ENCODE measurements around the gene SH2B2.
A peak's percentile ranks its signal among the peaks of the same experiment; 100 is the strongest.

Gene SH2B2

DNA sequence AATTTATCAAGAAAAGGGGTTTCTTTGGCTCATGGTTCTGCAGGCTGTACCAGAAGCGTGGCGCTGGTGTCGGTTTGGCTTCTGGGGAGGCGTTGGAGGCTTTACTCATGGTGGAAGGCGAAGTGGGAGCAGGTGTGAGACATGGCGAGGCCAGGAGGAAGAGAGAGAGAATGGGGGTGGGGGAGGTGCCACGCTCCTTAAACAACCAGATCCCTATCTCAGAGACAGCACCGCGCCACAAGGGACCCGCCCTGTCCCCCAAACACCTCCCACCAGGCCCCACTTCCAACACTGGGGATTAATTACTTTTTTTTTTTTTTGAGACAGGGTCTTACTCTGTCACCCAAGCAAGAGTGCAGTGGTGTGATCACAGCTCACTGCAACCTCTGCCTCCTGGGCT, 18.0 kb upstream of the SH2B2 start:
- no peak for DNase-seq

DNA sequence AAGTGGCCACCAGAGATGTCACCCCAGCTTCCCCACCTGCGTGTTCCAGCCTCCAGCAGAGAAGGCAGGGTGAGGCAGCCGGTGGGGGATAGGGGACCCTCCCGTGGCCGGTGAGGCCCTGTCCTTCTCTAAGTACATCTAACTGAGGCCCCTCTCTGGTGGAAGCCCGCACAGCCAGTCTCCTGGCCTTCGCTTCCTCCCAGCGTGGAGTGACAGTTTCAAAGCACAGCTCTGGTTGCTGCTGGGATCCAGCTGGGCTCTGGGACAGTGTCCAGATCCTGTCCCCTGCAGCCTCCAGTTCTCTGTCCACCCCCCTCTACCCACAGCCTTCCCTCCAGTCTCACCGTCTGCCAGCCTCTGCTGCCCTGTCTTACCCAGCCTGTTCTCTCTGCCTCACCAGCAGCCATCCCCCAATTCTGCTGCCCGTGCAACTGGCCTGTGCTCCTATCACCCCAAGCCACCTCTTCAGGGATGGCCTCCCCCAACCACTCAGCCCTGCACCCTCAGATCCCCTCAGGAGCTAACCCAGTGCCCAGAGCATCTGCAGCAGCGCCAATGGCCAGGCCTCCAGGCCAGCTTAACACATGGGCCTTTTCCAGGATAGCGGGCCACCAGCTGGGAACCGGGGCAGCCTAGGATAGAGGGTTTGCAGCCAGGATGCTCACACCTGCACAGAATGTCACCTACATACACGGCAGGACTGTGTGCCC, 16.3 kb upstream of the SH2B2 start:
- no peak for DNase-seq

DNA sequence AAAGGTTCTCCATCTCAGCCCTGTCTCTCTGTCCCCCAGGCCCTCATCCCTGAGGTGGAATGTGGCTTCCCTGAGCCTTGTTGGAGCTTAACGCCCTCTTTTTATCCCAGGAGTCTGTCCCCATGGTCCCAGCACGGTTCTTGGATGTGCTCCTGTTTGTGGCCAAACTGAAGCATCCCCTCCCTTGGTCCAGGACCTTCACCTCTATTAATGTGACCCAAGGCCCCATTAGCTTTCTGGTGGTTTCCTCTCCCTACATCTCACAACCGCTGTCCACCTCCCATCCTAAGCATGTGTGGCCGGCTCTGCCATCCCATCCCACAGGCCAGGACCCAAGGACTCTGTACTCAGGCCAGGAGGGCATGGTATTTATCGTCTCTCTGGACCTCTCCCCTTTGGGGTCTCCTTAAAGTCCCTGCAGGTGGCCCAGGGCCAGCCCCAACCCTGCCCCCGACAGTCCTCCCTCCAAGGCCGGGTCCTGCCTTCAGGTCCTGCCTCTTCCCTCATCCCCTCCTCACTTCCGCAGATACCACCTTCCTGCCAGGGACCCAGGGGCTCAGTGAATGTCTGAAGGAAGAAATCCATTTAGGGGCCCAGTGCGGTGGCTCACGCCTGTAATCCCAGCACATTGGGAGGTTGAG, 15.4 kb upstream of the SH2B2 start:
- no peak for DNase-seq

DNA sequence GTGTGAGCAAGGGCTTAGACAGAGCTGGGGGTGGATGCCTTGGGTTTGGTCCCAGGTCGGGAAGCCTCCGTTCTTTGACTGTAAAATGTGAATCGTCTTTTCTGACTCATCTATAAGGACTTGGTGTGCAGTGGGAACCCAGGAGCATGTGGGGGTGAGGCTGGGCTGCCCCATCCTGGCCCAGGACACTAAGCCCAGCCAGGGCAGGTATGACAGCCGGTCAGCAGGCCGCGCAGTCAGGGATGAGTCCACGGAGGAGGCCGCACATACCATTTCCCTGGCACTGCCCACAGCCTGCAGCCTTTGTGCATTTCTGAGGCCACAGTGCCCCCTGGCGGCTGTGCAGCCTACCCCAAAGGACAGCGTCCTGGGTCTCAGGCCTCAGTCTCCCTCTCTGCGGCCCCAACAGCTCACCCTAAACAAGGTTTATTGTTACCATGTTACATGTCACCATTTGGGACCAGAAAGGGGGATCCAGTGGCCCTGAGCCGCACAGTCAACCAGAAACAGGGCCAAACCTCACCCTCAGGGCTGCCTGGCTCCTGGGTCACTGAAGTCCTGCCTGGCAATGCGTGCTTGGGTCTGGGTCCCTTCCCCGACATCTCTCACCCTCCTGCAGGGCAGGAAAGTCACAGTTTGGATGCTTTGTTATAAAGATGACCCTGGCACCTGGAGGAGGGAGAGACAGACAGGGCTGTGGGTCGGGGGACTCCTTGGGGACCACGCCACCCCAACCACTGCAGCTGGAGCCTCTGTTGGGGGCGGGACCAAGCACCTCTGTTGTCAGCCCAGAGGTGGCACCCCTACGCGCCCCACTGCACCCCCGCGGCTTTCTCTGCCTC, 14.4 kb upstream of the SH2B2 start:
- DNase-seq, result peak in 1 of 2 experiments; percentile 7

DNA sequence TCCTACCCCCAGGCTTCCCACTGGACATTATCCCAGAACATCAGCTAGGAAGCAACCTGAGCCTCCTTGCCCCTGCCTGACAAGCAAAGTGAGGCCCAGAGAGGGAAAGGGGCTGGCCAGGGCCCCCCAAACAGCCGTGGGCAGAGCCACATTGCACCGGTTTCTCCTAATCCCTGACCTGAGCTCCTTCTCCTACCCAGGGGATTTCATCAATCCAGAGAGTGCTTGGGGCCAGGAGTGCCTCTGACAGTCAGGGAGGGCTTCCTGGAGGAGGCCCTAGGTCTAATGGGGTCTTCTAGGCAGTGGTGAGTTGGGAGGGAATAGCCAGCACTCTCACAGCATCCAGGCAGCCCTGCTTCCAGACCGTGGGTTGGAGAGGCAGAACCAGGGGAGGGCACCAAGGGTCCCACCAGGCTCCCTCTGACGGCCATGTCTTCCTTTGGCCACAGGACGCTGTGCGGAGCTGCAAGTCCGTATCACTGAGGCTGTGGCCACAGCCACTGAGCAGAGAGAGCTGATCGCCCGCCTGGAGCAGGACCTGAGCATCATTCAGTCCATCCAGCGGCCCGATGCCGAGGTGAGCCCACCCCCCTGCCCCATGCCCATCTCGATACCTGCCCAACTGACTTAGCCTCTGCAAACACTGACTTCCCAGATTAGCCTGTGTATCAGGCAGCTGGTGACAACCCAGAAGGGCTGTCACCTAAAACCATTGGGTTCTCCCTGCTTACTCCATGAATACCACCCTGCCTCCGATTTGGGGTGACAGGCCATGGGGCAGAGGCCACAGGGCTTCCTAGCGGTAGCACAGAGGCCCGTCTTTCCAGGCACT, 13.5 kb upstream of the SH2B2 start:
- DNase-seq, result no peak

DNA sequence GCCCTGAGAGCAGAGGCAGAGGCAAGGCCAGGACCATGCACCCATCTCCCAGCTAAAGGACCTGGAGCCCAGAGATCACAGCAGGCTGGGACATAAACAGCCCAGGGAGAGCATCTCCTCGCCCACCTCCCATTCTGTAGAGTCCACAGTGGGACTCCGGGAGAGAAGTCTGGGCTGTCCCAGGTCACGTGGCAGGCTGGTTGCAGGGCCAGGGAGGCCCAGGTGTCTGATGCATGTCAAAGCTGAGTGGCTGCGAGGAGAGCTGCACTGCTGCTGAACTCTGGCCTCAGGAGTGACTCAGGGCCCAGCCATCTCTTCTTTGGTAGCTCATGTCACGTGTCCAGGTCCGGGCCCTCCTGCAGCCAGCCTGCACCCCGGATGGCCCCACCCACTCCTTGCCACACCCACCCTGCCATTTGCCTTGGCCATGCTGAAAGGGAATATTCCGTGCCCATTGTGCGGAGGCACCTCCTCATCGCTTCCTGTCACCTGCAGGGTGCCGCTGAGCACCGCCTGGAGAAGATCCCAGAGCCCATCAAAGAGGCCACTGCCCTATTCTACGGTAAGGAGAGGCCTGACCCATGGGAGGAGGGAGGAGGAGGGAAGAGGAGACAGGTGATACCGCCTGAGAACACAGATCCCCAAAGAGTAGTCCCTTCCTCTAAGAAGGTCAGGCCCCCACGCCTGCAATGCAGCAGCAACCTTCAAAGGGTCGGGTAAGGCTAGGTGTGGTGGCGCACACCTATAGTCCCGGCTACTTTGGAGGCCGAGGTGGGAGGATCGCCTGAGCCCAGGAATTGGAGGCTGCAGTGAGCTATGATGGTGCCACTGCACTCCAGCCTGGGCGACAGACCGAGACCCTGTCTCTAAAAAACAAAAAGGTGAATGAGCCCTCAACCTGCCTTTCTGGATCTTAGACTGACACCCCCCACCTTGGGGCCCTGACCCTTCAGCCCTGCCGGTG, 12.6 kb upstream of the SH2B2 start:
- DNase-seq, result no peak

DNA sequence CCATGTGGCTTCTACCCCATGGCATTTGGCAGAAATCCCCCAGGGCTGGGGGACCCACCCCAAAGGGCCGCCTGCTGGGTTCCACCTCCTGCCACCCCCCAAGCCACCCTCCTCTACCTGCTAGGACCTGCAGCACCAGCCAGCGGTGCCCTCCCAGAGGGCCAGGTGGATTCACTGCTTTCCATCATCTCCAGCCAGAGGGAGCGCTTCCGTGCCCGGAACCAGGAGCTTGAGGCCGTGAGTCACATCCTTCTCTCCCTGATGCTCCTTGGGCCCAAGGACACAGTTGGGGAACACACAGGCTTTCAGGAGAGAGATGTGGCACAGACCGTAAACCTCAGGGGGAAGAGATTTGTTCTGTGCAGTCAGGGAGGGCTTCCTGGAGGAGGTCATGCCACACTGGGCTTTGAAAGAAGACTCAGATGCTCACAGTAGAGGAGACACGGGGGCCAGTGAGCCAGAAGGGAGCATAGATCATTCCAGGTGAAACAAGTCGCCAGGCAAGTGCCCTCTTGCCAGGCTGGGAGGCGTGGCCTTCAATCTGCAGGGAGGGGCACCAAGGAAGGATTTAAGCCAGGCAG, 11.5 kb upstream of the SH2B2 start:
- DNase-seq, result no peak

DNA sequence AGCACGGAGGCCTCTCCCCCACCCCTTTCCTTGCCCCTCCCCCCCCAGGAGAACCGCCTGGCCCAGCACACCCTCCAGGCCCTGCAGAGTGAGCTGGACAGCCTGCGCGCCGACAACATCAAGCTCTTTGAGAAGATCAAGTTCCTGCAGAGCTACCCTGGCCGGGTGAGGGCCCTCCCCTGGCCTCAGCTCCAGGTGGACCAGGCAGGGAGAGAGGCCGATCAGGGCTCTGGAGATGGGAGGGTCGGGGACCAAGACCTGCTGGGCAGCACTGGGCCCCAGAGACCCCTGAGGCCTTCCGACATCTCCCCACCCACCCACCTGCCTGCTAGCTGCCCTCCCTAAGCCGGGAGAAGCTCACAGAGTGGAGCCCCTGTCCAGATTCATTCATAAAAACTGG, 8.8 kb upstream of the SH2B2 start:
- DNase-seq, result no peak

DNA sequence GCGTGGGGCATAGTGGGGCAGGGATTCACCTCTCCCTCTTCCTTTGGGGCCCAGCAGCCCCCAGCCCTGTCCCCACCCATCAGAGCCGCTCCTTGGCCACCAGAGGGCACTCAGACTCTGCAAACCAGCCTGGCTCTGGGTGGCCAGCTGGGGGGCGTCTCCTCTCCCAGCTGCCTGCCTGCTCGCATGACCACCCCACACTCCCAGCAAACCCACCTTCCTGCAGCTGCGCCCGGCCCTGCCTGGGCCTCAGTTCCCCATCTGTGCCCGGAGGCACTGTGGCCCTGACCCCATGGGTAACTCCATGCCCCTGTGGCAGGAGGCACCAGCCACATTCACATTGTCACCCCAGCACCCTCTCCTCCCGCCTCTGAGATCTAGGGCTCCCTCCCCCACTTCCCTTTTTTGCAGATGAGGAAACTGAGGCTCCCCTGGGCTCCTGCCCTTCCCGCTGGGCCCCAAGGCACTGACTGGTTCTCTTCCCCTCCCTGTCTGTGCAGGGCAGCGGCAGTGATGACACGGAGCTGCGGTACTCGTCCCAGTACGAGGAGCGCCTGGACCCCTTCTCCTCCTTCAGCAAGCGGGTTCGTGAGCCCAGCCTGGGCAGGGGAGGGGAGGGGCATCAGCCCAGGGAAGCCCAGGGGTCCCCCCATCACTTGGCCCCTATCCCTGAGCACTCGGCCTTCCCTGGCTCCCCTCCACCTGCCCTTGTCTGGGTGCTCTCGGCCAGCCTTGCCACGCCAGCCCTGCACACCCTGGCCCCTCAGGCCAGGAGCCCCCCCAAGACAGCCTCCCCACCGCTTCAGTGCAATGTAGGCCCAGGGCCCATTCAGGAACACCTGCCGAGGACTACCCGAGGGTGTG, 6.9 kb upstream of the SH2B2 start:
- DNase-seq, result peak; percentile 53 to 56

DNA sequence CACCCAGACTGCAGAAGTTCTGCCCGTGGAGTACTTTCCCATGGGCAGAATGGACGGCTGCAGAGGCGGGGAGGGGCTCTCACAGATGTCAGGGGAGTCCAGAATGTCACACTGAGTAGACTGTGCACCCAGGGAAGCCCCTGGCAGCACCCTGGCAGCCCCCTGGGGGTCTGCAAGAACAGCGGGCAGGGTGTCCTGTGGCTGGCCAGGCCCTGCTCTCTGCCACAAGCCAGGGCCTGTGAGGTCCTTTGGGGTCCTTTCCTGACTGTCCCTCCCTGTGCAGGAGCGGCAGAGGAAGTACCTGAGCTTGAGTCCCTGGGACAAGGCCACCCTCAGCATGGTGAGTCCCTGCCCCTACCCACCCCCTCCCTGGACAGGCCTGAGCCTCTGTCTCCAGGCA, 6.1 kb upstream of the SH2B2 start:
- no peak for DNase-seq

DNA sequence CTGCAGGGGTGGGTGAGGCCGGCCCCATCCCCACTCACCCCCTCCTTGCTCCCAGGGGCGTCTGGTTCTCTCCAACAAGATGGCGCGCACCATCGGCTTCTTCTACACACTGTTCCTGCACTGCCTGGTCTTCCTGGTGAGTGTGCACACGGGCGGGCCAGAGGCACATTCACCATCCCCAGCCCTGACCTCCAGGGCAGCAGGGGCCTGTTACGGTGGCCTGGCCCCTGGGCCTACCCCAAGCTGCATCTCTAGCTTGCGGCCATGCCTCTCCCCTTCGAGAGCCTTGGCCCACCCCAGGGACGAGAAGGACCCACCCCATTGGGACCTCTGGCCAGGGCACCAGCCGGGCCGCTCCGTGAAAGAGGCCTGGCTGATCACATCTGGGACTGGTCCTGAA, 4.9 kb upstream of the SH2B2 start:
- DNase-seq, result no peak

DNA sequence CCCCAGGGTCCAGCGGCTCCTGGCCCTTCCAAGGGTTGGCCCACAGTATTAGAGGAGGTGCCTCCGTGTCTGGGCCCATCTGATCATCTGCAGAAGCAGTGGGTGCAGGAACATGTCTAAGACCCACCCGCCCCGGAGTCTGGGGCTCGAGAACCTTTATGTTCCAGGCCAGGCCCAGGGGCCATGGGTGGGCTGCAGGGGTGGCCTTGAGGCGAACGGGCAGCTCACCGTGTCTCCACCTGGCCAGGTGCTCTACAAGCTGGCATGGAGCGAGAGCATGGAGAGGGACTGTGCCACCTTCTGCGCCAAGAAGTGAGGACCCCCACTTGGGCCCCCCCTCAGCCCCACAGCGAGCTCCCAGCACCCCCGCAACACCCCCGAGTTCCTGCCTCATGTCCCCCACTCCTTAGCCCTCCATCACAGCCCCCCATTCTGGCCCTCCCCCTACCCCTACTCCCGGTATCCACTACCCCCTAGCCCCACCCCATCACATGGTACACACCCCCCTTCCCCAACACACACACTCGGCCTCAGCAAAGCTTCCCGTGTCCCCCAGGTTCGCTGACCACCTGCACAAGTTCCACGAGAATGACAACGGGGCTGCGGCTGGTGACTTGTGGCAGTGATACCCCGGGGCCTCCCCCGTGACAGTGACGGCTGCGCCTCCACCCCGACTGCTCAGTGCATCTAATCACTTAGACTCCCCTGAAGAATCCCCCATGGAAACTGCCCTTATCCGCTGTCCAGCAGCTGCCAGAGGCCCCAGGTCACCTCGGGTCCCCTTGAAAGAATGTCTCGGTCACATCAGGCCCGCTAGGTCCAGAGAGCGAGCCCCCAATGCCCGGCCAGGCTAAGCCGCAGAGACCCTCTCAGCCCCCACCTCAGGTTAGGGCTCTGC, 4.0 kb upstream of the SH2B2 start:
- no peak for DNase-seq

DNA sequence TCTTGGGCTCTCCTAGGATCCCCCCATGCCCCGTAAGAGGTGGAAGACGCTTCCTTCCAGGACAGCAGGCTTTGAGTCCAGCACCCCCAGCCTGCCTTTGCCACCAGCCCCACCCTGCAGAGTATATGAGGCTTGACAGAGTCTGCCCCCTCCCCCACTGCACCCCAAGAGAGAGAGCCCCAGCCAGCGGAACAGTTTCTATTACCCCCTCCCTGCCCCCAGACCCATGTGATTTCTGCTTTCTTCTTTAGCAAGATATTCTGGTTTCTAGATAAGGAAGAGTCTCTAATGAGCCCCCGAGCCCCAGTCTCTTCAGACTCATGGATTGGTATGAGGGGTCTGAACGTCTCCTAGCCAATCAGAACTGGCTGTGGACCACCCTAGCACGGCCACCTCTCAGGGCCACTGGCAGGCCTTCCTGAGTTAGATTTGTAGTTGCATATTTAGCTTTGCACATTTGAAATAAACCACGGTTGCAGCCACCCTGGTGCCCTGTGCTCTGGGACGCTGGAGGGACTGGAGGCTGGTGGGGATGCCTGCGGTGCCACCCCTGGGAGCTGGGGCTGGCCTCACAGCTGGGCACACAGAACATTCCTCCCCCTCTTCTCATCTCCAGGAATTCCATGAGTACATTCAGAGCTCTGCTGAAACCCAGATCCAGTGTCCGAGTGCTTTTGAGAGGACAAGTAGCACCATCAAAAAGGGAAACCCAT, 3.0 kb upstream of the SH2B2 start:
- DNase-seq, result no peak

DNA sequence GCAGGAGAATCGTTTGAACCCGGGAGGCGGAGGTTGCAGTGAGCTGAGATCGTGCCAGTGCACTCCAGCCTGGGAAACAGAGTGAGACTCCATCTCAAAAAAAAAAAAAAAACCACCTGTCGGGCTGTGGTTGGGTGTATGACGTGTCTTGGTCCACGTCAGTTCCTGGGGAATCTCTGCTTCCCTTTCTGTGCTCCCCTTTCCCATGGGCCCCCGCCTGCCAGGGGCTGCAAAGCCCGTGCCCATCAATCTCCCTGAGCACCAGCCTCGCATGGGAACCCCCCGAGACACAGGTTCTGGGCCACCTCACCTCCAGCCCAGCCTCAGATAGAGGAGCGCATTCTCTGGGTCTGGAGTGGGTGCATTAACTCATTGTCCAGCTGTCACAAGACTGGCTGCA, 2.3 kb upstream of the SH2B2 start:
- no peak for DNase-seq

DNA sequence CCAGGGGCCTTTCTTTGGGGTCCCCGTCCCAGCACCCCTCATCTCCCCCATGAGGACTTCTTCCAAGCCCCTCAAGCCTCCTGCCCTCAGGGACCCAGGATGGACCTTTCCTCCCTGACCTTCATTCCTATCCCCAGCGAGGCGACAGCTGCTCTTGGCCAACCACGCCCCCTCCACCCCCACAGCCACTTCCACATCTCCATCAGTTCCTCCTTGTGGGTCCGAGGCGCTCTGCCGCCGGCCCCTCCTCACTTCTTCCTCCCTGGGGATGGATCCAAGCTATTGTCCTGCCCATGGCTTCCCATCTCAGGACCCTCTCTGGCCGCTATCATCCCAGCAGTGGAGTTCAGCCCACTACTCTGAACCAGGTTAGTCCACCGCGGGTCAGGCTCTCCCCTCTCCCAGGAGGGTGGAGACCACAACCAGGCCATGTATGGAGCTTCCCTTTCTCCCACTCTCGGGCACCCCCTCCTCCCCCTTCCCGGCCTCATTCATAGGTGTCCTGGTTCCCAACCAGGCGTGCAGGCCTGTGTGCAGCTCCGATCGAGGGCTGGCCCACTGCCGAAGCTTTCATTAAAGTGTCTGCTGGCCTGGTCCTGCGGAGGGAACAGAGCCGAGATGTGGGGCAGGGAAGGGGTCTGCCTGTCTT, 1.7 kb upstream of the SH2B2 start:
- DNase-seq, result peak; percentile 61 to 72

DNA sequence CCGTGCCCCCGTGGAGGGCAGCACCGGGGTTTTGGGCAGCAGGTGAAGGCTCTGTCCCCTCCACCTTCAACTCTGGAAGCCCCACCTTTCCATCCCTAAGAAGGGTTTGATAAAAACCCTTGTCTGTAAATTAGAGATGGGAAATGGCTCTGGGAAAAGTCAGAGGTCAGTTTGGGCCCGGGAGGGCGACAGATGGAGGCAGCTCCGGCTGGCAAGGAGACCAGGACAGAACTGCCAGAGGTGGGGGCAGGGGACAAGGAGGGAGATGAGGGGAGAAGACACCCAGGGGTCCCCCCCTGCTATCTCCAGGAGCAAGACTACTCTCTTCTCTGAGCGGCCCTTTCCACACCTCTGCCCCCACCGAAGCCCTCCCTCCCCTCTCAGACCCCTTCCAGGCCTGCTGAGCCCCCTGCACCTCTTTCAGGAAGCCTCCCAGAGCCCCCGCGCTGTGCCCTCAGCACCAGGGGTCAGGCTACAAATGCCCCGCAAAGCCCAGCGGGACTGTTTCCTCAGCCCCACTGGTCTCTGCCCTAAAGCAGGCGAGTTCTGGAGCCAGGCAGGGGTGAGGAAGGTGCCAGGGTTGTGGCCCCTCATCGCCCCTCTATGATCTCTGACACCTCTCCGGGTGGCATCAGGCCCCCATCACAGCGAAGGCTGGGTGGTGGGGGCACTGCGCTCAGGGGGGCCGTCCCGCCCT, 980 bp upstream of the SH2B2 start:
- DNase-seq, result peak in 1 of 2 experiments; percentile 31
